Hepatocyte (in vitro differentiated cells): Measurements from ENCODE around the gene OLA1. TPM values are rescaled to one million over a fixed set of nuclear protein-coding genes. Genes with fewer than 3 reads are reported as not detected.
A peak's percentile ranks its signal among the peaks of the same experiment; 100 is the strongest.

Experiments used
- DNase-seq: peaks from one replicate; pipeline ENCODE4 v3.0.0-alpha.2; 2016; ENCODE audit warnings: low spot score
- H2AFZ ChIP-seq: fragments of 200-600 bp; sonication (generic); 2 replicates; pipeline ENCODE4 v1.6.0; 2016; ENCODE audit warnings: antibody characterized with exemption, mild to moderate bottlenecking
- H3K27ac ChIP-seq: fragments of 200-600 bp; sonication (generic); 2 replicates; pipeline ENCODE4 v1.5.1; 2016; ENCODE audit warnings: mild to moderate bottlenecking
- H3K27me3 ChIP-seq: fragments of 200-600 bp; sonication (generic); 2 replicates; pipeline ENCODE4 v1.6.1; 2016
- H3K36me3 ChIP-seq: fragments of 200-600 bp; sonication (generic); replicated peaks from 2 replicates; pipeline ENCODE4 v1.5.1; 2016; ENCODE audit warnings: low read depth; ENCODE audit not compliant: insufficient read depth
- H3K4me1 ChIP-seq: fragments of 200-600 bp; sonication (generic); 2 replicates; pipeline ENCODE4 v1.5.1; 2016; ENCODE audit warnings: mild to moderate bottlenecking, moderate library complexity; ENCODE audit not compliant: insufficient read depth
- H3K4me2 ChIP-seq: fragments of 200-600 bp; sonication (generic); 2 replicates; pipeline ENCODE4 v1.6.0; 2016
- H3K4me3 ChIP-seq: fragments of 200-600 bp; sonication (generic); 2 replicates; pipeline ENCODE4 v1.5.1; 2016; ENCODE audit warnings: mild to moderate bottlenecking
- H3K79me2 ChIP-seq: fragments of 200-600 bp; sonication (generic); 2 replicates; pipeline ENCODE4 v1.6.0; 2017; ENCODE audit warnings: mild to moderate bottlenecking
- H3K9me2 ChIP-seq: fragments of 200-600 bp; sonication (generic); replicated peaks from 2 replicates; pipeline ENCODE4 v1.6.0; 2017; ENCODE audit warnings: mild to moderate bottlenecking; ENCODE audit not compliant: insufficient read depth
- H3K9me3 ChIP-seq: fragments of 200-600 bp; sonication (generic); 2 replicates; pipeline ENCODE4 v1.5.1; 2016; ENCODE audit warnings: low read depth, mild to moderate bottlenecking
- H4K20me1 ChIP-seq: fragments of 200-600 bp; sonication (generic); 2 replicates; pipeline ENCODE4 v1.6.0; 2016; ENCODE audit warnings: mild to moderate bottlenecking; ENCODE audit not compliant: insufficient read depth, poor library complexity, severe bottlenecking
- EZH2 ChIP-seq: fragments of 200-600 bp; sonication (generic); IDR thresholded peaks from 2 replicates; pipeline ENCODE4 v1.6.1; 2016; ENCODE audit warnings: antibody characterized with exemption, mild to moderate bottlenecking, borderline replicate concordance
- EZH2phosphoT487 ChIP-seq: fragments of 200-600 bp; sonication (generic); IDR thresholded peaks from one replicate; pipeline ENCODE4 v1.6.1; 2018; ENCODE audit warnings: antibody characterized with exemption, mild to moderate bottlenecking, low read depth, moderate library complexity; ENCODE audit not compliant: unreplicated experiment, severe bottlenecking
- WGBS: methylation state at CpG from one replicate; pipeline ENCODE4 v1.1.6; 2016; ENCODE audit warnings: low lambda C conversion rate; ENCODE audit errors: missing lambda C conversion rate; 5-methylcytosine and 5-hydroxymethylcytosine counted together
- polyA plus RNA-seq: library from polyadenylated mRNA; unstranded; fragments of >200 nt; fragmentation: Nextera tagmentation; extraction: Ambion mirVana; gene quantifications from 2 replicates; pipeline ENCODE4 v1.2.1, GENCODE V29; 2016
- total RNA-seq: library from RNA; depleted of rRNA; stranded (reverse); fragments of >200 nt; gene quantifications from 2 replicates; pipeline ENCODE4 v1.2.3, GENCODE V29; 2014
- TF ChIP-seq, protein P1 (sequence below): fragments of 200-600 bp; sonication (generic); IDR thresholded peaks from 2 replicates; pipeline ENCODE4 v1.5.1; 2016; ENCODE audit warnings: antibody characterized with exemption, mild to moderate bottlenecking; ENCODE audit not compliant: poor library complexity

The OLA1 gene
- total and polyA plus RNA-seq, 2 experiments from 2014 or later, result 89.3 to 89.6 TPM

DNA sequence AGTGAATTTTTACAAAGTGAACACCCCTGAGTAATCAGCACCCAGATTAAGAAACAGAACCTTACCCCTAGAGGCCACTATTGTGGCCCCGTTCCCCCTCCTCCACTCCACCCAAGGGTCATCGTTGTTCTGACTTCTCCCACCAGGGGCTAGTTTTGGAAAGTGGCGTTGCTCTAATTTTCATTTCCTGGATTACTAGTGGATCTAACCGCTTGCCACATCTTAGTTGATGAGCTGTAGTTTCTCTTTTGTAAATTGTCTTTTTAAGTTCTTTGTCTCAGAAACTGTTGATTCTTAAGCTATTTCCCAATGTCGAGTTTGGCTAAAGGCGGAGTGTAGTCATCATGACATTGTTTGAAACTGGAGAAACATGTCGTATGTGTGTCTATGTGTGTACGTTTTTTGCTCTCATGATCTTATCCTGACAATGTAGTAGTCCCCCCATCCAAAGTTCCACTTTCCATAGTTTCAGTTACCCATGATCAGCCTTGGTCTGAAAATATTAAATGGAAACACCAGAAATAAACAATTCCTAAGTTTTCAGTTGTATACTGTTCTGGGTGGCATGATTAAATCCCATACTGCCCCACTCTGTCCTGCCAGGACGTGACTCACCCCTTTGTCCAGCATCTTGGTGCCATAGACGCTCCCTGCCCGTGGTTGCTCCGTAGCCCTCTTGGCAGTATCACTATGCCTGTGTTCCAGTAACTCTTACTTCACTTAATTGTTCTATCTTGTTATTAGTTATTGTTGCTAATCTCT lies 212.2 kb downstream of the OLA1 start:
- H3K4me1 ChIP-seq, result peaks cover 17% of the 10 kb centered on the region
- H3K79me2 ChIP-seq, result no peaks in the 10 kb centered on the region
- TF ChIP-seq EZH2phosphoT487 (no peak), EZH2 (no peak)
- TF ChIP-seq, protein P1, sequence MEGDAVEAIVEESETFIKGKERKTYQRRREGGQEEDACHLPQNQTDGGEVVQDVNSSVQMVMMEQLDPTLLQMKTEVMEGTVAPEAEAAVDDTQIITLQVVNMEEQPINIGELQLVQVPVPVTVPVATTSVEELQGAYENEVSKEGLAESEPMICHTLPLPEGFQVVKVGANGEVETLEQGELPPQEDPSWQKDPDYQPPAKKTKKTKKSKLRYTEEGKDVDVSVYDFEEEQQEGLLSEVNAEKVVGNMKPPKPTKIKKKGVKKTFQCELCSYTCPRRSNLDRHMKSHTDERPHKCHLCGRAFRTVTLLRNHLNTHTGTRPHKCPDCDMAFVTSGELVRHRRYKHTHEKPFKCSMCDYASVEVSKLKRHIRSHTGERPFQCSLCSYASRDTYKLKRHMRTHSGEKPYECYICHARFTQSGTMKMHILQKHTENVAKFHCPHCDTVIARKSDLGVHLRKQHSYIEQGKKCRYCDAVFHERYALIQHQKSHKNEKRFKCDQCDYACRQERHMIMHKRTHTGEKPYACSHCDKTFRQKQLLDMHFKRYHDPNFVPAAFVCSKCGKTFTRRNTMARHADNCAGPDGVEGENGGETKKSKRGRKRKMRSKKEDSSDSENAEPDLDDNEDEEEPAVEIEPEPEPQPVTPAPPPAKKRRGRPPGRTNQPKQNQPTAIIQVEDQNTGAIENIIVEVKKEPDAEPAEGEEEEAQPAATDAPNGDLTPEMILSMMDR, result no peak
- no peaks in the 10 kb centered on the region for H3K9me3 ChIP-seq
- WGBS, result 89% methylated on average over 12 of the region's 12 CpGs
- DNase-seq, result no peak
- H4K20me1 ChIP-seq, result no peaks in the 10 kb centered on the region
- H3K9me2 ChIP-seq, result no peaks in the 10 kb centered on the region
- no peak overlapping the region for H2AFZ ChIP-seq
- no peak overlapping the region for H3K4me3 ChIP-seq
- no peaks in the 10 kb centered on the region for H3K36me3 ChIP-seq
- H3K27me3 ChIP-seq, result no peaks in the 10 kb centered on the region
- H3K27ac ChIP-seq, result no peak overlapping the region
- no peak overlapping the region for H3K4me2 ChIP-seq

- no peaks in the 10 kb centered on the region for H3K27me3 ChIP-seq
- TF ChIP-seq EZH2 (no peak), EZH2phosphoT487 (no peak)
- TF ChIP-seq, protein P1, result no peak
- no peak overlapping the region for H2AFZ ChIP-seq
- H4K20me1 ChIP-seq, result no peaks in the 10 kb centered on the region
- H3K79me2 ChIP-seq, result no peaks in the 10 kb centered on the region
- 84% methylated on average over 3 of the region's 3 CpGs for WGBS
- H3K4me2 ChIP-seq, result no peak overlapping the region
- H3K9me3 ChIP-seq, result no peaks in the 10 kb centered on the region
- no peak overlapping the region for H3K4me3 ChIP-seq
- no peaks in the 10 kb centered on the region for H3K36me3 ChIP-seq
- H3K27ac ChIP-seq, result no peak overlapping the region
- peaks cover 17% of the 10 kb centered on the region for H3K4me1 ChIP-seq
- no peak for DNase-seq
- H3K9me2 ChIP-seq, result no peaks in the 10 kb centered on the region
Observed at GRCh38 chr2:174035117-174035635, 213.2 kb downstream of the OLA1 start.

GRCh38 chr2:174033163-174033550 lies 215.2 kb downstream of the OLA1 start:
- no peaks in the 10 kb centered on the region for H3K9me3 ChIP-seq
- peak overlapping the region; percentile 88 for H3K27ac ChIP-seq
- H3K4me3 ChIP-seq, result no peak overlapping the region
- no peaks in the 10 kb centered on the region for H4K20me1 ChIP-seq
- no peak for DNase-seq
- no peaks in the 10 kb centered on the region for H3K9me2 ChIP-seq
- H3K36me3 ChIP-seq, result no peaks in the 10 kb centered on the region
- H2AFZ ChIP-seq, result no peak overlapping the region
- no peak overlapping the region for H3K4me2 ChIP-seq
- H3K79me2 ChIP-seq, result no peaks in the 10 kb centered on the region
- peaks cover 20% of the 10 kb centered on the region for H3K4me1 ChIP-seq
- WGBS, result 89% methylated on average over 2 of the region's 2 CpGs
- TF ChIP-seq, protein P1, result no peak
- TF ChIP-seq EZH2phosphoT487 (no peak), EZH2 (no peak)
- H3K27me3 ChIP-seq, result no peaks in the 10 kb centered on the region
